Measurements from ENCODE around the gene GNPTAB. TPM values are rescaled to one million over a fixed set of nuclear protein-coding genes. Genes with fewer than 3 reads are reported as not detected.

GNPTAB gene
- total RNA-seq, 2 experiments from 2014 or later: 20.4 to 24.0 TPM

GRCh38 chr12:101772012-101772775, 58.6 kb downstream of the GNPTAB start:
- H3K27ac Mint-ChIP-seq: no peak overlapping the region

DNA sequence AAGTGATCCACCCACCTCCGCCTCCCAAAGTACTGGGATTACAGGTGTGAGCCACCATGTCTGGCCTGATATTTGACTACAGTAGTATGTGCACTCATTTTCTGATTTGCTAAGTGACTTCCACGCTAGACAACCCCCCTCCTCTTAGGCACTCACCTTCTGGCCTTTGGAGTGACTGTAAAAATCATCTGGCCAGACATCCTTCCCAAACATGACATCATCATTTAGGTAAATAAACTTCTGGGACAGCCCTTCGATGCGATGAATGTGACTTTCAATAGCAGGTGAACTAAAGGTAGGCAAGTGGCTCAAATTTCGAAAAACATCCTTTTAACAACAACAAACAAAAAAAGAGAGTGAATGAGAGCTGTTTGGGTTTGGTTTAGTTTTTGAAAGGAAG, 60.9 kb downstream of the GNPTAB start:
- peaks cover 14% of the 10 kb centered on the region for H3K36me3 Mint-ChIP-seq (ENCODE audit: low read depth)
- DNase-seq (no peak), ATAC-seq (no peak)
- POLR2A ChIA-PET: no interaction called here
- H3K9me3 Mint-ChIP-seq (ENCODE audit: low read depth): no peaks in the 10 kb centered on the region
- CTCF ChIA-PET: interaction anchor here (1.3 to 8.1 kb wide), 4 partner anchors 10 to 62 kb away, joined by 3 to 280 read pairs (median 7); partner anchors contain the start of gene GNPTAB
- no peak overlapping the region for H3K4me3 Mint-ChIP-seq
- intact Hi-C loops (cut with DNase I, micrococcal nuclease): loop anchor here in 1 of 2 experiments (5.0 kb wide), 1 partner anchor 363 kb away; the partner anchor contains the start of gene ARL1
- H3K4me1 Mint-ChIP-seq: peaks cover 9% of the 10 kb centered on the region
- no peaks in the 10 kb centered on the region for H3K27me3 Mint-ChIP-seq
- H3K27ac Mint-ChIP-seq: no peak overlapping the region

More at GRCh38 chr12:101772012-101772775, 58.6 kb downstream of the GNPTAB start:
- Mint-ChIP-seq H3K4me3 (no peak overlapping the region), H3K4me1 (peaks cover 9% of the 10 kb centered on the region), H3K36me3 (ENCODE audit: low read depth) (peaks cover 11% of the 10 kb centered on the region), H3K9me3 (ENCODE audit: low read depth) (no peaks in the 10 kb centered on the region), H3K27me3 (no peaks in the 10 kb centered on the region)
- ATAC-seq (peak; percentile 75), DNase-seq (no peak)
- POLR2A ChIA-PET: interaction anchor here (0.6 kb wide), 1 partner anchor 181 kb away, joined by 5 read pairs; no protein-coding TSS in a partner anchor
- CTCF ChIA-PET: interaction anchor here (0.7 to 8.1 kb wide), 10 partner anchors 9 to 78 kb away, joined by 3 to 280 read pairs (median 4); partner anchors contain the start of gene GNPTAB
- intact Hi-C loops (cut with DNase I, micrococcal nuclease): loop anchor here in 1 of 2 experiments (5.0 kb wide), 1 partner anchor 365 kb away; the partner anchor contains the start of gene ARL1

- no peak for DNase-seq
- H3K4me1 Mint-ChIP-seq: peaks cover 9% of the 10 kb centered on the region
Observed at GRCh38 chr12:101768781-101769180, 62.0 kb downstream of the GNPTAB start.

GRCh38 chr12:101767537-101767936, 63.2 kb downstream of the GNPTAB start:
- Mint-ChIP-seq H3K4me3 (no peak overlapping the region), H3K9me3 (ENCODE audit: low read depth) (no peaks in the 10 kb centered on the region), H3K36me3 (ENCODE audit: low read depth) (peaks cover 11% of the 10 kb centered on the region), H3K27ac (no peak overlapping the region), H3K4me1 (peaks cover 7% of the 10 kb centered on the region), H3K27me3 (no peaks in the 10 kb centered on the region)
- intact Hi-C loops (cut with DNase I, micrococcal nuclease): no loop called here
- CTCF ChIA-PET: interaction anchor here (0.6 to 8.1 kb wide), 4 partner anchors 26 to 150 kb away, joined by 3 to 280 read pairs (median 3); partner anchors contain the start of gene GNPTAB
- POLR2A ChIA-PET: no interaction called here
- DNase-seq (no peak), ATAC-seq (no peak)

More at GRCh38 chr12:101768781-101769180, 62.0 kb downstream of the GNPTAB start:
- ATAC-seq: no peak
- no peak overlapping the region for H3K4me3 Mint-ChIP-seq
- peaks cover 14% of the 10 kb centered on the region for H3K36me3 Mint-ChIP-seq (ENCODE audit: low read depth)
- H3K27me3 Mint-ChIP-seq: no peaks in the 10 kb centered on the region
- ChIA-PET CTCF (interaction anchor here (0.6 to 8.1 kb wide), 3 partner anchors 9 to 351 kb away, joined by 3 to 280 read pairs (median 11); partner anchors contain the start of gene GNPTAB), POLR2A (no interaction called here)
- H3K9me3 Mint-ChIP-seq (ENCODE audit: low read depth): no peaks in the 10 kb centered on the region
- H3K27ac Mint-ChIP-seq: no peak overlapping the region
- intact Hi-C loops (cut with DNase I, micrococcal nuclease): no loop called here

GRCh38 chr12:101764051-101764792, 66.5 kb downstream of the GNPTAB start:
- Mint-ChIP-seq H3K27ac (no peak overlapping the region), H3K36me3 (ENCODE audit: low read depth) (peaks cover 4% of the 10 kb centered on the region), H3K9me3 (ENCODE audit: low read depth) (no peaks in the 10 kb centered on the region), H3K27me3 (no peaks in the 10 kb centered on the region), H3K4me1 (no peaks in the 10 kb centered on the region), H3K4me3 (no peak overlapping the region)
- ATAC-seq (no peak), DNase-seq (no peak)
- POLR2A ChIA-PET: no interaction called here
- CTCF ChIA-PET: interaction anchor here (0.7 to 1.6 kb wide), 4 partner anchors 9 to 745 kb away, joined by 3 to 6 read pairs (median 3); no protein-coding TSS in a partner anchor
- intact Hi-C loops (cut with DNase I, micrococcal nuclease): no loop called here

DNA sequence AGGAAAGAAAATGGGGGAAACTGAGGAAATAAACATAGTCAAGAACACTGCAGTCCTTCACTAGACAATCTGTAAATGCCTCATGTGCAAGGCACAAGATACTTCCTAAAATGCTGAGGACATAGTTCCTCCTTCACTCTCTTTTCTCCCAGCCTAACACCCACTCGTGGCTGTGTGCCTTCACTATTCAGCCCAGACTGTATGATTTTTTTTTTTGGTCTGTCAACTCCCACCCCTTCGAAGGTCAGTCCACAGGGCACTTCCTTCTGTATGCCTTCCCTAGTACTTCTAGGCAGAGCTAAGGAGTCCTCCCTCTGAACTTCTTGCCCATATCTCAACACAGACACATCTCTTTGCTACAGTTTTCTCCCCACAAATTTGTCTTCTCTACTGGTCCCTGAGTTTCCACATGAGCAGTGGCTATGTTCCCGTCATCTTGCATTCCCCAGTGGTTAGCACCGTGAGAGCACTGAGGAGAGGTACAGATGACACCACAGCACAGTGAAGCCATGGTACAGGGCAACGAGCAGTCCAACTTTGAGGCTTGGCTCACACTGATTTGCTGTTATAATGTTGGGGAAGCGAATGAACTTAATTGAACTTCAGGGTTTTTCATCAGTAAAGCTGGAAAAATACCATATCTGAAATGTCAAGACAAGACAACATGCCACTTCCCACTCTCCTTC, 67.4 kb downstream of the GNPTAB start:
- ChIA-PET POLR2A (no interaction called here), CTCF (interaction anchor here (0.6 to 1.8 kb wide), 4 partner anchors 8 to 346 kb away, joined by 3 to 6 read pairs (median 5); no protein-coding TSS in a partner anchor)
- H3K27ac Mint-ChIP-seq: no peak overlapping the region
- ATAC-seq: no peak
- H3K36me3 Mint-ChIP-seq (ENCODE audit: low read depth): peaks cover 5% of the 10 kb centered on the region
- no peak for DNase-seq
- no peaks in the 10 kb centered on the region for H3K27me3 Mint-ChIP-seq
- H3K4me1 Mint-ChIP-seq: no peaks in the 10 kb centered on the region
- H3K4me3 Mint-ChIP-seq: no peak overlapping the region
- intact Hi-C loops (cut with DNase I, micrococcal nuclease): no loop called here
- no peaks in the 10 kb centered on the region for H3K9me3 Mint-ChIP-seq (ENCODE audit: low read depth)

- intact Hi-C loops (cut with DNase I, micrococcal nuclease): no loop called here
- Mint-ChIP-seq H3K4me3 (no peak overlapping the region), H3K36me3 (ENCODE audit: low read depth) (peaks cover 6% of the 10 kb centered on the region), H3K4me1 (no peaks in the 10 kb centered on the region), H3K9me3 (ENCODE audit: low read depth) (no peaks in the 10 kb centered on the region), H3K27me3 (no peaks in the 10 kb centered on the region), H3K27ac (no peak overlapping the region)
- DNase-seq (no peak), ATAC-seq (no peak)
- ChIA-PET CTCF (interaction anchor here (0.8 to 3.3 kb wide), 4 partner anchors 11 to 347 kb away, joined by 3 to 33 read pairs (median 5); no protein-coding TSS in a partner anchor), POLR2A (no interaction called here)
Observed at GRCh38 chr12:101761781-101762180, 69.0 kb downstream of the GNPTAB start.

- ChIA-PET POLR2A (no interaction called here), CTCF (interaction anchor here (0.7 to 3.3 kb wide), 5 partner anchors 11 to 79 kb away, joined by 3 to 33 read pairs (median 6); partner anchors contain the start of gene GNPTAB)
- ATAC-seq (no peak), DNase-seq (no peak)
- intact Hi-C loops (cut with DNase I, micrococcal nuclease): no loop called here
- H3K4me3 Mint-ChIP-seq: no peak overlapping the region
- no peaks in the 10 kb centered on the region for H3K4me1 Mint-ChIP-seq
- no peaks in the 10 kb centered on the region for H3K9me3 Mint-ChIP-seq (ENCODE audit: low read depth)
- peaks cover 6% of the 10 kb centered on the region for H3K36me3 Mint-ChIP-seq (ENCODE audit: low read depth)
- no peak overlapping the region for H3K27ac Mint-ChIP-seq
- no peaks in the 10 kb centered on the region for H3K27me3 Mint-ChIP-seq
Observed at GRCh38 chr12:101761350-101761749, 69.4 kb downstream of the GNPTAB start.

DNA sequence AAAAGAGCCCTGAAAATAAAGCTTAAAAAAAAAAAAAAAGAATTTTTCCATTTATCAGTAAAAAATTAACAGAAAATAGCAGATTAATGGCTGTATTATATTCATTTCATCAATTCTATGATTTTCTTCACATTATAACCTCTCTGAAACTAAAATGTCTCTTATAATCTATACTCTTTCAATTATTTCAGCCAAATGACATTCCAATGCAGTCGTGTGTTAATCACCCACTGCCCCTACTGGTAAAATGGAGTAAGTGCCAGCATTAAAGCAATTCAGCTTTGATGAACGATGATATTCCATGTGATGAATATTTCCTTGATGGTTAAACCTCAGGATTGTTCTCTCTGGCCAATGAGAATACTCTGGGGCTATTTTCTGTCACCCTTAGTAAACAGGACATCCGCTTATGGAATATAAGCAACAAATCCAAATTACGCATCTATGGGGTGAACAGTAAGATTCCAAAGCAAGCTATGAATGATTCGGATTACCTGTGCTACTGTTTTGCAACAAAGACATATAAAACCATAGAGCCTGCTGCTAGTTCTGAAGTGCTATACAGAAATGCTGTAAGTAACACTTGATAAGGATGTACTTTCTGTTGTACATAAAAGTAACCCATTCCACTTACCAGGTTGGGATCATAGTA, 71.2 kb downstream of the GNPTAB start:
- ChIA-PET CTCF (interaction anchor here (0.6 to 3.3 kb wide), 28 partner anchors 9 to 970 kb away, joined by 3 to 33 read pairs (median 4); partner anchors contain the start of gene GNPTAB), POLR2A (no interaction called here)
- Mint-ChIP-seq H3K27ac (no peak overlapping the region), H3K4me1 (no peaks in the 10 kb centered on the region), H3K36me3 (ENCODE audit: low read depth) (peaks cover 6% of the 10 kb centered on the region), H3K4me3 (no peak overlapping the region), H3K27me3 (no peaks in the 10 kb centered on the region), H3K9me3 (ENCODE audit: low read depth) (no peaks in the 10 kb centered on the region)
- DNase-seq (no peak), ATAC-seq (no peak)
- intact Hi-C loops (cut with DNase I, micrococcal nuclease): loop anchor here (1.0 to 5.0 kb wide), 6 partner anchors 89 to 345 kb away; no protein-coding TSS in a partner anchor

DNA sequence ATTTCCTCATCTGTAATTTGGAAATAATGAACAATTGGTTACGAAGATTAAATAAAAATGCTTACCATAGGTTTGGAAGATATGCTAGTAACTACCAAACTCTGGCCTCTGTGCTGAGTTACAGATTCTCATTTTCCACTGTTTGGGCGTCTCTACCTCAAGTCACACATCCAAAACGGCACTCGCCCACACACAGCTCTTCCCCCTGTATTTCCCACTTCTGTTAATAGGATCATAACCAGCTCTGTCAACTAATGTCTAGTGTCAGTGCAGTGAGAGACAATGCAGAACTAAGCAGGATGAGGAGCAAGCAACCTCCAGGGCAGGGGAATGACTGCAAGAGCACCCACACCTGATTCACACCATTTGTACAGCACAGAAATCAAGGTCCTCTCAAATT, 80.6 kb downstream of the GNPTAB start:
- Mint-ChIP-seq H3K27ac (no peak overlapping the region), H3K27me3 (no peaks in the 10 kb centered on the region), H3K36me3 (ENCODE audit: low read depth) (peaks cover 23% of the 10 kb centered on the region), H3K4me3 (no peak overlapping the region), H3K4me1 (no peaks in the 10 kb centered on the region), H3K9me3 (ENCODE audit: low read depth) (no peaks in the 10 kb centered on the region)
- CTCF ChIA-PET: interaction anchor here (1.9 kb wide), 1 partner anchor 10 kb away, joined by 4 read pairs; no protein-coding TSS in a partner anchor
- DNase-seq (no peak), ATAC-seq (no peak)
- intact Hi-C loops (cut with DNase I, micrococcal nuclease): no loop called here
- POLR2A ChIA-PET: no interaction called here

All from activated CD4-positive, alpha-beta T cell treated with anti-CD3 and anti-CD28 coated beads for 36 hours (primary cell).